ENCODE data around the gene GFOD1. TPM values are rescaled to one million over a fixed set of nuclear protein-coding genes. Genes with fewer than 3 reads are reported as not detected.

GFOD1 gene
- total and polyA plus RNA-seq, 11 donors: 16.2 to 65.8 (median 41.5) TPM

DNA sequence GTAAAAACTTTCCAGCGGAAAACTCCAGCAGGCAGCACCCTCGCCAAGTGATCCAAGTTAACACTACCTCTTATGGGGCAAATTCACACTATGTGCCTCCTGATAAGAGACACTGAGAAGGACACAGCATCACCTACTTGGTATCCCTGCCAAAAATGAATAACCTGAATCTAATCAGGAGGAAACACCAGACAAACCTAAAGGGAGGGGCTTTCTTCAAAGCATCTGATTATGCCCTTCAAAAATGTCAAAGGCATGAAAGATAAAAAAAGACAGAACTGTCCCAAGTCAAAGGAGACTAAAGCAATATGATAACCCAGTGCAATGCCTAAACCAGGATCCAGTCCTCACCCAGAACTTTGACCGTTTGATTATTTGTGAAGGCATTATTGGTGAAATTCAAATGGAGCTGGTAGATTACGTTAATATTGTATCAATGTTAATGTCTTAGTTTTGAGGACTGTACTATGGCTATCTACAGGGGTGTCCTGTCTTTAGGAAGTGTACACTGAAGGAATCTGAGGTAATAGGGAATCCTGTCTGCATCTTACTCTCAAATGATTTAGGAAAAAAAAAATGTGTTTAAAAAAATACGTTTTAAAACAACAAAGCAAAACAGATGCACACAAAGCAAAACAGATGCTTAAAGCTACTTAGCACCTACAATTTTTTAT, 167.4 kb downstream of the GFOD1 start:
- TF ChIP-seq POLR2A (IDR thresholded peaks at IDR 0.05): no peak
- TF ChIP-seq, protein P1, sequence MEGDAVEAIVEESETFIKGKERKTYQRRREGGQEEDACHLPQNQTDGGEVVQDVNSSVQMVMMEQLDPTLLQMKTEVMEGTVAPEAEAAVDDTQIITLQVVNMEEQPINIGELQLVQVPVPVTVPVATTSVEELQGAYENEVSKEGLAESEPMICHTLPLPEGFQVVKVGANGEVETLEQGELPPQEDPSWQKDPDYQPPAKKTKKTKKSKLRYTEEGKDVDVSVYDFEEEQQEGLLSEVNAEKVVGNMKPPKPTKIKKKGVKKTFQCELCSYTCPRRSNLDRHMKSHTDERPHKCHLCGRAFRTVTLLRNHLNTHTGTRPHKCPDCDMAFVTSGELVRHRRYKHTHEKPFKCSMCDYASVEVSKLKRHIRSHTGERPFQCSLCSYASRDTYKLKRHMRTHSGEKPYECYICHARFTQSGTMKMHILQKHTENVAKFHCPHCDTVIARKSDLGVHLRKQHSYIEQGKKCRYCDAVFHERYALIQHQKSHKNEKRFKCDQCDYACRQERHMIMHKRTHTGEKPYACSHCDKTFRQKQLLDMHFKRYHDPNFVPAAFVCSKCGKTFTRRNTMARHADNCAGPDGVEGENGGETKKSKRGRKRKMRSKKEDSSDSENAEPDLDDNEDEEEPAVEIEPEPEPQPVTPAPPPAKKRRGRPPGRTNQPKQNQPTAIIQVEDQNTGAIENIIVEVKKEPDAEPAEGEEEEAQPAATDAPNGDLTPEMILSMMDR (IDR thresholded peaks at IDR 0.05): no peak
- peaks cover 4 to 100% (median 100%) of the 10 kb centered on the region in 9 donors for H3K36me3 ChIP-seq
- intact Hi-C loops (cut with DNase I): loop anchor here in 3 of 10 donors (10.0 kb wide), 2 partner anchors 125 to 305 kb away; no protein-coding TSS in a partner anchor
- no peaks in the 10 kb centered on the region for H3K27me3 ChIP-seq
- ATAC-seq (no peak), DNase-seq (no peak)
- no peaks in the 10 kb centered on the region for H3K9me3 ChIP-seq
- peaks cover 0 to 6% (median 0%) of the 10 kb centered on the region in 12 donors for H3K4me1 ChIP-seq
- WGBS, 4 donors: 91 to 96% (median 94%) methylated on average over 5 of the region's 5 CpGs
- no peak overlapping the region for H3K27ac ChIP-seq
- H3K4me3 ChIP-seq: no peak overlapping the region

DNA sequence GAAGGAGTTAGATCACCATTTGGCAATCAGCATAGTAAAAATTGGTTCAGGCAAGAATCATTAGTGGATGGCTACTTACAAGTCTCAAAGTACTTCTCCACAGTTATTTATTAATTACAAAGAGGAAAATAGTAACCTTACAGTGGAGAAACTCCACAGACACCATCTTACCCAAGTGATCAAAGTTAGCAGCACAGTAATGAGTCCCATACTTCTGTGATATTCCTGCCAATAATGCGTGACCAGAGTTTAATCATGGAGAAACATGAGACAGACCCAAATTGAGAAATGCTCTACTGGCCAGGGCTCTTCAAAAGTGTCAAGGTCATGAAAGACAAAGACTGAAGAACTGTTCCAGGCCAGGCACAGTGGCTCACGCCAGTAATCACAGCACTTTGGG, 168.6 kb downstream of the GFOD1 start:
- no peak overlapping the region for H3K27ac ChIP-seq
- H3K4me3 ChIP-seq: no peak overlapping the region
- no peaks in the 10 kb centered on the region for H3K27me3 ChIP-seq
- H3K9me3 ChIP-seq: no peaks in the 10 kb centered on the region
- TF ChIP-seq POLR2A (IDR thresholded peaks at IDR 0.05): no peak
- TF ChIP-seq, protein P1 (IDR thresholded peaks at IDR 0.05): no peak
- ATAC-seq (no peak), DNase-seq (no peak)
- intact Hi-C loops (cut with DNase I): loop anchor here in 1 of 10 donors (10.0 kb wide), 1 partner anchor 124 kb away; no protein-coding TSS in a partner anchor
- peaks cover 0 to 6% (median 0%) of the 10 kb centered on the region in 12 donors for H3K4me1 ChIP-seq
- 66 to 77% (median 68%) methylated on average over 2 of the region's 2 CpGs for WGBS, 4 donors
- peaks cover 4 to 100% (median 100%) of the 10 kb centered on the region in 9 donors for H3K36me3 ChIP-seq

DNA sequence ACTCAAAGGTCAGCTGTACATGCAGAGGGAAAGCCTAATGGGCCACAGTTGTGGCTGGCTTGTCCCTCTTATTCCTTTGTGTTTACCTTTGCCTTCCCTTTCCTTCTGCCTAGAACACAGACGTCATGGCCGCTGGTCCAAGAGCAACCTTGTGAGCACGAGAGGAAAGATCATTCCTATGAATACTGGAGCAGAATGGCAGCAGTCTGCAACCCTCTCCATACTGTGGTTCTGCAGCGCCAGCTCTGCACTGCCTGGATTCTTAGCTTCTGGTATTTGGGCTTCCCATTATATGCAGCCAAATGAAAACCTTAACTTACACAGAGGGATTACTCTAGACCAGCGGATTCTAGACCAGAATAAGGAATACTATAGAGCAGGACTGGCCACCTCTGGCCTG, 171.5 kb downstream of the GFOD1 start:
- DNase-seq: no peak
- intact Hi-C loops (cut with DNase I): loop anchor here in 1 of 10 donors (10.0 kb wide), 1 partner anchor 121 kb away; no protein-coding TSS in a partner anchor
- no peak for ATAC-seq
- H3K36me3 ChIP-seq: peaks cover 4 to 100% (median 96%) of the 10 kb centered on the region in 9 donors
- H3K27ac ChIP-seq: no peak overlapping the region
- no peaks in the 10 kb centered on the region for H3K4me1 ChIP-seq
- no peak overlapping the region for H3K4me3 ChIP-seq
- H3K9me3 ChIP-seq: no peaks in the 10 kb centered on the region
- no peaks in the 10 kb centered on the region for H3K27me3 ChIP-seq
- TF ChIP-seq, protein P1 (IDR thresholded peaks at IDR 0.05): no peak
- no peak for TF ChIP-seq POLR2A (IDR thresholded peaks at IDR 0.05)
- WGBS, 4 donors: 96 to 98% (median 97%) methylated on average over 5 of the region's 5 CpGs

DNA sequence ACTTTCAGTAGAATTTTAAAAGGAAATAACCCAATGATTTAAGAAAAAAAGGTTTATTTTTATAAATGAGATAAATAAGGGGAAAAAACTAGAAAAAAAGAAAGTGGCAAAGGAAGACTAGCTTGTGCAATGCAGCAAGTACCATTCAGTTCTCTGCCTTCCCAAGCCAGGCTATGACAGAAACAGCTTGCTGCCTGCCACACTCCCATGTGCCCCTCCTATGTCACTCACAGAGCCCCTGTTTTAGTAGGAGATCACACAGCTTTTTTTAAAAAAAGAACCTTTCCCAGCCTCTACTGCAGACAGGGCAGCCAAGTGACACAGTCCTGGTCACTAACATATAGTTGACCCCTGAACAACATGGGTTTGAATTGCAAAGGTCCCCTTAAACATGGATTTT, 172.6 kb downstream of the GFOD1 start:
- Histone ChIP-seq H3K36me3 (peaks cover 0 to 100% (median 93%) of the 10 kb centered on the region in 9 donors), H3K4me3 (no peak overlapping the region), H3K4me1 (peaks cover 0 to 3% (median 0%) of the 10 kb centered on the region in 12 donors), H3K27ac (no peak overlapping the region), H3K27me3 (no peaks in the 10 kb centered on the region), H3K9me3 (no peaks in the 10 kb centered on the region)
- no peak for DNase-seq
- no peak for TF ChIP-seq POLR2A (IDR thresholded peaks at IDR 0.05)
- TF ChIP-seq, protein P1 (IDR thresholded peaks at IDR 0.05): no peak
- intact Hi-C loops (cut with DNase I): loop anchor here in 1 of 10 donors (10.0 kb wide), 1 partner anchor 120 kb away; no protein-coding TSS in a partner anchor
- ATAC-seq: no peak

All from heart left ventricle (tissue), 16 donors.